ENCODE measurements around the gene TBC1D3I. TPM values are rescaled to one million over a fixed set of nuclear protein-coding genes. Genes with fewer than 3 reads are reported as not detected.
"Not testable (repeated sequence)": the region's sequence is repeated elsewhere in the genome, so short reads cannot be mapped to it uniquely, and the experiment has no call there.

Gene TBC1D3I
- total and polyA plus RNA-seq, 2 of the 13 experiments (the other 11 are each of a cell fraction or from before 2014, with no cell fraction given), result 0.15 to 0.53 TPM

GRCh38 chr17:36219556-36219955 is 44.8 kb downstream of the TBC1D3I start:
- H3K36me3 ChIP-seq (replicated peaks in 1 of 2; ENCODE audit: control insufficient read depth in 1 of 2, insufficient read depth in 2 of 2, low read length in 2 of 2); H3K4me2 ChIP-seq (ENCODE audit: low read depth, low read length); H4K20me1 ChIP-seq (ENCODE audit: insufficient read depth, low read length); H3K9me3 ChIP-seq (ENCODE audit: low read length); BruUV-seq (replicated peaks); POLR2A ChIA-PET; intact Hi-C loops (cut with micrococcal nuclease; ENCODE audit: unreplicated experiment); H3K27ac ChIP-seq (ENCODE audit: extremely low read length, insufficient read depth, low read length); H3K9ac ChIP-seq (ENCODE audit: insufficient read depth, low read depth, low read length); FAIRE-seq; H2AFZ ChIP-seq (ENCODE audit: low read length); ATAC-seq; H3K27me3 ChIP-seq (ENCODE audit: control insufficient read depth in 1 of 2, insufficient read depth in 2 of 2, low read length in 2 of 2); H3K79me2 ChIP-seq (ENCODE audit: insufficient read depth, low read length); in situ Hi-C loops (cut with HindIII; ENCODE audit: extremely low pct_ligation_motif_present, low pct_unique_long_range_greater_than_20kb); DNase-seq (ENCODE audit: low spot score); H3K4me1 ChIP-seq (ENCODE audit: insufficient read depth, low read length); CTCF ChIA-PET (ENCODE audit: low intra/inter-chr PET ratio, low total read pairs); H3K4me3 ChIP-seq (replicated peaks in 1 of 3; ENCODE audit: insufficient read depth in 1 of 3, low read depth in 2 of 3, low read length in 3 of 3): not testable (repeated sequence)
- WGBS (ENCODE audit: low lambda C conversion rate), result 0% methylated on average over 1 of the region's 1 CpG

DNA sequence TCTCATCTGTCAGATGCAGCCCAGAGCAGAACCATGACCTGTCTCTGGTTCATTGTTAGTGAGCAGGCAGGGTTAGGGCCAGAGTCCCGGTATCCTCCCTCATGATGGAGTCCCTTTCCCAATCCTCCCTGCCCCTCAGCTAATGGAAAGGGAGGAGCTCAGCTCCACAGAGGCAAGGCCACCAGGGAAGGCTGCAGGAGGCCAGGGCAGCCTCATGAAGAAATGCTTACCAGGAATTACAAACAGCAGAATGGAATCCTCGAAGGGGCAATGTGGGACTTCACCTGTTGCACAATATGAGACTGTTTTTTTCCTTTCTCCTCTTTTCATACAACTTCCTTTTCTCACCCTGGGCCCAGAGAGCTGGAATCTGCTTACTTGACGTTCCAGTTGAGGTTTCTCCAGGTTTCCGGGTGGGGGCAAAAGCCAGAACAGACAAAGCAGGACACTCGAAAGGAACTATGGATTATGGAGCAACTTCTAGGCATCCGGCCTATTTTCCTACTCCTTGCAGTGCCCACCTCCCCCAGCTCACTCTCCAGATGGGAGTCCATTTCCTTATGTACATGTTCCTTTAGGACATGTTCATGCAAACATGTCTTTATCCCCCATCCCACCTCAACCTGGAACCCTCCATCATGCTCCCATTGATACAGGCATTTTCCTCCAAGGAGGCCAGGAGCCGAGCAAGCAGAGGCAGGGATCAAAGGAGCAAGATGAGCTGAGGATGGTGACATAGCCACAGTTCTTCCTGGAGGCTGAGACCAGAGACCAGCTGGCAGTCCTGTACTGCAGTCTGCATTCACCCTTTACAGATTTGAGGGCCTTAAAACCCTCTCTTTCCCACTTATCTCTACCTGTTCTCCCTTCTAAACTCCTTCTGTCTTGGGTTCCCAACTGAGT is 48.7 kb downstream of the TBC1D3I start:
- H3K9me3 ChIP-seq (ENCODE audit: low read length); H3K4me1 ChIP-seq (ENCODE audit: insufficient read depth, low read length); H4K20me1 ChIP-seq (ENCODE audit: insufficient read depth, low read length); ATAC-seq; CTCF ChIA-PET (ENCODE audit: low intra/inter-chr PET ratio, low total read pairs); POLR2A ChIA-PET; intact Hi-C loops (cut with micrococcal nuclease; ENCODE audit: unreplicated experiment); H3K27ac ChIP-seq (ENCODE audit: extremely low read length, insufficient read depth, low read length); H3K9ac ChIP-seq (ENCODE audit: insufficient read depth, low read depth, low read length); DNase-seq (ENCODE audit: low spot score); FAIRE-seq; in situ Hi-C loops (cut with HindIII; ENCODE audit: extremely low pct_ligation_motif_present, low pct_unique_long_range_greater_than_20kb); BruUV-seq (replicated peaks); H3K36me3 ChIP-seq (replicated peaks in 1 of 2; ENCODE audit: control insufficient read depth in 1 of 2, insufficient read depth in 2 of 2, low read length in 2 of 2); H3K4me3 ChIP-seq (replicated peaks in 1 of 3; ENCODE audit: insufficient read depth in 1 of 3, low read depth in 2 of 3, low read length in 3 of 3); H3K4me2 ChIP-seq (ENCODE audit: low read depth, low read length); H2AFZ ChIP-seq (ENCODE audit: low read length); H3K79me2 ChIP-seq (ENCODE audit: insufficient read depth, low read length): not testable (repeated sequence)
- WGBS (ENCODE audit: low lambda C conversion rate), result under 1% methylated on average over 7 of the region's 7 CpGs
- H3K27me3 ChIP-seq (ENCODE audit: control insufficient read depth in 1 of 2, insufficient read depth in 2 of 2, low read length in 2 of 2), result peaks cover 2 to 18% of the 10 kb centered on the region in 2 experiments; a peak in 4 of 5 replicates
